GM23248 (cell line): ENCODE results near the gene KCNJ12.
"Not testable (repeated sequence)": the region's sequence is repeated elsewhere in the genome, so short reads cannot be mapped to it uniquely, and the experiment has no call there.

ENCODE experiments used
- EZH2 ChIP-seq: fragments of 200-600 bp; sonication (generic); IDR thresholded peaks from 2 replicates; pipeline ENCODE4 v1.6.1; 2018; ENCODE audit warnings: antibody characterized with exemption, mild to moderate bottlenecking; ENCODE audit not compliant: insufficient read depth, poor library complexity, severe bottlenecking
- EZH2phosphoT487 ChIP-seq: fragments of 200-600 bp; sonication (generic); IDR thresholded peaks from 2 replicates; pipeline ENCODE4 v1.6.1; 2018; ENCODE audit warnings: antibody characterized with exemption, moderate library complexity, mild to moderate bottlenecking, low read depth; ENCODE audit not compliant: insufficient read depth

DNA sequence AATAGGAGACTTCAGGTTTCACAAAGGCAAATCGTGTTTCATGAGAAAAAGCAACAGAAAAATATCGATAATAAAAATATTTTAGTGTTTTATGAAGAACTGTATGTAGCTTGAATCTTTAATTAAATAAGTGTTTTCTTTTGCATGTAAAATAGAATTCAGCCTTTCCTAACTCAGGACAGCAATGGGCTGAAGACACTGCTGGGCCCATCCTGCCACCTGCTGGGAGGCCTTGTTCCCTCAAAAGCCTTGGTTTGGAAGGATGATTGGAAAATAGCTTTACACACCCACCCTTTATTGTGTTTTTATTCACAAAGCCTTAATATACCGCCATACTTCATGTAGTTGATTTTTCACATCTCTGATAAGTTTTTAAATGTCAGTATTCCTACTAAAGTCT lies 73.7 kb downstream of the KCNJ12 start:
- not testable (repeated sequence) for TF ChIP-seq EZH2, EZH2phosphoT487
